Testis (tissue), 3 donors: ENCODE measurements around the gene GIGYF1. TPM values are rescaled to one million over a fixed set of nuclear protein-coding genes. Genes with fewer than 3 reads are reported as not detected.
"Not testable (repeated sequence)": the region's sequence is repeated elsewhere in the genome, so short reads cannot be mapped to it uniquely, and the experiment has no call there.

Experiments
- DNase-seq: peaks from one replicate; pipeline ENCODE4 v3.0.0-alpha.2; 2019
- H3K27ac ChIP-seq, 2 donors: fragments of 200-600 bp; sonication (generic); one replicate each; pipeline ENCODE4 v1.5.1; 2019
- H3K27me3 ChIP-seq: fragments of 200-600 bp; sonication (generic); one replicate; pipeline ENCODE4 v1.5.1; 2019
- H3K36me3 ChIP-seq: fragments of 200-600 bp; sonication (generic); one replicate; pipeline ENCODE4 v1.5.1; 2017; ENCODE audit warnings: low read depth; ENCODE audit errors: missing control alignments
- H3K4me1 ChIP-seq: fragments of 200-600 bp; sonication (generic); one replicate; pipeline ENCODE4 v1.5.1; 2019
- H3K4me3 ChIP-seq, 2 donors: fragments of 200-600 bp; sonication (generic); one replicate each; pipeline ENCODE4 v1.5.1; 2017 to 2019
- H3K9me3 ChIP-seq: fragments of 200-600 bp; sonication (generic); one replicate; pipeline ENCODE4 v1.5.1; 2017
- CTCF ChIP-seq, 3 experiments: fragments of 450-650 bp in 2 of 3; fragments of 200-600 bp in 1 of 3; sonication (generic) in 1 of 3; IDR thresholded peaks; one replicate each; pipeline ENCODE4 v1.5.1; 2016 to 2019; ENCODE audit warnings: antibody characterized with exemption in 3 of 3, mild to moderate bottlenecking in 2 of 3, moderate library complexity in 1 of 3
- POLR2A ChIP-seq: fragments of 450-650 bp; IDR thresholded peaks from one replicate; pipeline ENCODE4 v1.6.1; 2017; ENCODE audit warnings: antibody characterized with exemption, mild to moderate bottlenecking, moderate library complexity
- WGBS, 2 donors: methylation state at CpG; one replicate each; pipeline ENCODE4 v1.1.5; 2018; 5-methylcytosine and 5-hydroxymethylcytosine counted together
- intact Hi-C: fragments of 100-400 bp; cut with DNase I; formaldehyde crosslinking; loops from one replicate; pipeline ENCODE4 v1.15.1; 2023; ENCODE audit warnings: low total_unique reads
- polyA plus RNA-seq: library from polyadenylated mRNA; stranded (reverse); fragments of 350-450 nt; fragmentation: Illumina TruSeq; extraction: RNeasy Lipid Tissue Mini Kit (QIAGEN cat#74804); gene quantifications from one replicate; pipeline ENCODE4 v1.2.3, GENCODE V29; 2014; ENCODE audit warnings: low read depth, low replicate concordance; ENCODE audit not compliant: insufficient read depth
- total RNA-seq, 2 donors: library from RNA; depleted of rRNA; stranded (reverse); fragments of >200 nt; gene quantifications; one replicate each; pipeline ENCODE4 v1.2.3, GENCODE V29; 2016

The GIGYF1 gene
- total and polyA plus RNA-seq, 3 donors from 2014 or later = 40.5 to 106 (median 105) TPM

- DNase-seq = no peak
- Histone ChIP-seq H3K4me1 (no peaks in the 10 kb centered on the region), H3K27ac (no peak overlapping the region), H3K36me3 (no peaks in the 10 kb centered on the region), H3K9me3 (no peaks in the 10 kb centered on the region), H3K27me3 (no peaks in the 10 kb centered on the region), H3K4me3 (no peak overlapping the region)
- WGBS, 2 donors = 84 to 86% methylated on average over 10 to 11 of the region's 11 CpGs
- intact Hi-C loops = no loop called here
- TF ChIP-seq CTCF (IDR thresholded peaks at IDR 0.05) (no peak), POLR2A (no peak)
Observed at GRCh38 chr7:100731937-100732636, 38.0 kb upstream of the GIGYF1 start.

- H3K27me3 ChIP-seq = no peaks in the 10 kb centered on the region
- no peak for TF ChIP-seq CTCF (IDR thresholded peaks at IDR 0.05)
- TF ChIP-seq POLR2A = no peak
- H3K27ac ChIP-seq = no peak overlapping the region
- no peaks in the 10 kb centered on the region for H3K9me3 ChIP-seq
- H3K36me3 ChIP-seq = no peaks in the 10 kb centered on the region
- intact Hi-C loops = no loop called here
- 36 to 67% methylated on average over 1 to 3 of the region's 3 CpGs for WGBS, 2 donors
- H3K4me3 ChIP-seq = no peak overlapping the region
- peaks cover 6% of the 10 kb centered on the region for H3K4me1 ChIP-seq
- no peak for DNase-seq
Observed at GRCh38 chr7:100730136-100730800, 36.2 kb upstream of the GIGYF1 start.

- no peaks in the 10 kb centered on the region for H3K9me3 ChIP-seq
- WGBS, 2 donors = 88 to 90% methylated on average over 8 of the region's 8 CpGs
- H3K36me3 ChIP-seq = no peaks in the 10 kb centered on the region
- H3K27me3 ChIP-seq = no peaks in the 10 kb centered on the region
- H3K27ac ChIP-seq = no peak overlapping the region
- H3K4me3 ChIP-seq = no peak overlapping the region
- no peak for DNase-seq
- TF ChIP-seq POLR2A = no peak
- intact Hi-C loops = no loop called here
- peaks cover 6% of the 10 kb centered on the region for H3K4me1 ChIP-seq
Observed at GRCh38 chr7:100728196-100728595, 34.1 kb upstream of the GIGYF1 start.

GRCh38 chr7:100726996-100727761, 33.1 kb upstream of the GIGYF1 start:
- no peak for TF ChIP-seq CTCF (IDR thresholded peaks at IDR 0.05)
- no peak for TF ChIP-seq POLR2A
- no peaks in the 10 kb centered on the region for H3K9me3 ChIP-seq
- 62 to 67% methylated on average over 12 of the region's 12 CpGs for WGBS, 2 donors
- peak; percentile 22 for DNase-seq
- no peak overlapping the region for H3K27ac ChIP-seq
- H3K4me1 ChIP-seq = peaks cover 6% of the 10 kb centered on the region
- no peaks in the 10 kb centered on the region for H3K36me3 ChIP-seq
- H3K4me3 ChIP-seq = no peak overlapping the region
- intact Hi-C loops = no loop called here
- H3K27me3 ChIP-seq = no peaks in the 10 kb centered on the region

GRCh38 chr7:100724364-100724763, 30.3 kb upstream of the GIGYF1 start:
- intact Hi-C loops, H3K27me3 ChIP-seq, H3K9me3 ChIP-seq, DNase-seq, H3K27ac ChIP-seq, H3K36me3 ChIP-seq, H3K4me3 ChIP-seq: not testable (repeated sequence)
- H3K4me1 ChIP-seq = peaks cover 16% of the 10 kb centered on the region
- WGBS, 2 donors = 93 to 96% methylated on average over 2 of the region's 2 CpGs
